ENCODE results near the gene SSNA1.

DNA sequence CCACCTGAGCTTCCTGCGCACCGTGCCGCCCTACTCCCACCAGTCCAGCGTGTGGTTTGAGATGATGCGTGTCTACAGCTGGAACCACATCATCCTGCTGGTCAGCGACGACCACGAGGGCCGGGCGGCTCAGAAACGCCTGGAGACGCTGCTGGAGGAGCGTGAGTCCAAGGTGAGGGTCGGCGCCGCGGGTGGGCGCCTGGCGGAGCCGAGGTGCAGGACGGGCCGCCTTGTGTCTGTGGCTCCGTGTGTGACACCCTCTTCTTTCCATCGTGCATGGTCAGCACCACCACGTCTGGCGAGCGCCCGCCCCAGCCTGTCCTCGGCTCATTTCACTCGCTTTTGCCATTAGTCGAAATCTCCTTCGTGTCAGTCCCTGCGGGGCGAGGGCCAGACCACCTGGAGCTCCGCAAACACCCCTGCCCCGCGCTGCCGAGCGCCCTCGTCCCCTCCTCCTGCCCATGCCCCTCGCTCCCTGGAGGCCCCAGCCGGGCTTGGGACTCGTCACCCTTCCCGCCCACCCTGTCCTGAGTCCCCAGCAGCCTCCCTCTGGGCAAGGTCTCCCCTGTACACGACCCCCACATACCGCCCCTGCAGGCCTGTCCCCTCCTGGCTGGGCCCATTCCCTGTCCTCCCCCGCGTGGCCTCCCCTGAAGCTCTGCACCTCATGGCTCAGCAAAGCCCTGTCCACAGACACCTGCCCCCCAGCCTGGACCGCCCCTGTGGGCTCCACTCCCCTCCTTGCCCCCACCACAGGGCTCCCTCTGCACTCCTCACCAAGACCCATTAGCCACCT, 42.5 kb upstream of the SSNA1 start:
- TF ChIP-seq CTCF (IDR thresholded peaks at IDR 0.05): no peak
- TF ChIP-seq POLR2A (IDR thresholded peaks at IDR 0.05): no peak
